Skin epidermis (tissue), 12 donors: ENCODE data around the gene EEFSEC.
A peak's percentile ranks its signal among the peaks of the same experiment; 100 is the strongest.

Experiments used
- H3K27ac ChIP-seq, 21 experiments: fragments of 200-600 bp; sonication (generic) in 11 of 21; one replicate each; pipeline ENCODE4 v1.5.0; 2020; ENCODE audit warnings: mild to moderate bottlenecking in 3 of 21, inconsistent platforms in 2 of 21, moderate library complexity in 2 of 21
- H3K4me3 ChIP-seq, 7 experiments: fragments of 200-600 bp; sonication (generic) in 2 of 7; one replicate each; pipeline ENCODE4 v1.5.0; 2020; ENCODE audit warnings: inconsistent platforms in 2 of 7, mild to moderate bottlenecking in 2 of 7, moderate library complexity in 1 of 7

Gene EEFSEC

GRCh38 chr3:128424508-128425069 is 271.3 kb downstream of the EEFSEC start:
- no peak overlapping the region for H3K4me3 ChIP-seq
- H3K27ac ChIP-seq = no peak overlapping the region

- no peak overlapping the region for H3K4me3 ChIP-seq
Observed at GRCh38 chr3:128425142-128425845, 272.0 kb downstream of the EEFSEC start.

GRCh38 chr3:128425846-128426127 is 272.5 kb downstream of the EEFSEC start:
- no peak overlapping the region for H3K27ac ChIP-seq
- no peak overlapping the region for H3K4me3 ChIP-seq

More at GRCh38 chr3:128425142-128425845, 272.0 kb downstream of the EEFSEC start:
- no peak overlapping the region for H3K27ac ChIP-seq

GRCh38 chr3:128426128-128426921 is 273.0 kb downstream of the EEFSEC start:
- peak overlapping the region in 2 of 7 experiments; percentile 16 to 18 for H3K4me3 ChIP-seq
- no peak overlapping the region for H3K27ac ChIP-seq

GRCh38 chr3:128427175-128427857 is 274.0 kb downstream of the EEFSEC start:
- H3K4me3 ChIP-seq = no peak overlapping the region
- H3K27ac ChIP-seq = no peak overlapping the region

GRCh38 chr3:128427872-128428822 is 274.9 kb downstream of the EEFSEC start:
- H3K27ac ChIP-seq = no peak overlapping the region

GRCh38 chr3:128429275-128429674 is 276.0 kb downstream of the EEFSEC start:
- H3K4me3 ChIP-seq = no peak overlapping the region

More at GRCh38 chr3:128427872-128428822, 274.9 kb downstream of the EEFSEC start:
- H3K4me3 ChIP-seq = no peak overlapping the region

GRCh38 chr3:128429751-128430150 is 276.5 kb downstream of the EEFSEC start:
- Histone ChIP-seq H3K27ac (no peak overlapping the region), H3K4me3 (no peak overlapping the region)

More at GRCh38 chr3:128429275-128429674, 276.0 kb downstream of the EEFSEC start:
- H3K27ac ChIP-seq = no peak overlapping the region

- Histone ChIP-seq H3K27ac (no peak overlapping the region), H3K4me3 (no peak overlapping the region)
Observed at GRCh38 chr3:128430301-128430700, 277.0 kb downstream of the EEFSEC start.

- H3K4me3 ChIP-seq = no peak overlapping the region
- no peak overlapping the region for H3K27ac ChIP-seq
Observed at GRCh38 chr3:128430731-128431130, 277.4 kb downstream of the EEFSEC start.

GRCh38 chr3:128431803-128432300 is 278.6 kb downstream of the EEFSEC start:
- H3K4me3 ChIP-seq = no peak overlapping the region
- no peak overlapping the region for H3K27ac ChIP-seq

- H3K4me3 ChIP-seq = peak overlapping the region in 1 of 7 experiments; percentile 17
- H3K27ac ChIP-seq = no peak overlapping the region
Observed at GRCh38 chr3:128432301-128432970, 279.2 kb downstream of the EEFSEC start.

GRCh38 chr3:128432971-128433836 is 279.9 kb downstream of the EEFSEC start:
- H3K27ac ChIP-seq = no peak overlapping the region
- peak overlapping the region in 1 of 7 experiments; percentile 17 for H3K4me3 ChIP-seq

- no peak overlapping the region for H3K27ac ChIP-seq
- H3K4me3 ChIP-seq = no peak overlapping the region
Observed at GRCh38 chr3:128433837-128434165, 280.5 kb downstream of the EEFSEC start.

- H3K27ac ChIP-seq = no peak overlapping the region
- no peak overlapping the region for H3K4me3 ChIP-seq
Observed at GRCh38 chr3:128434524-128434923, 281.2 kb downstream of the EEFSEC start.

- Histone ChIP-seq H3K27ac (no peak overlapping the region), H3K4me3 (no peak overlapping the region)
Observed at GRCh38 chr3:128435058-128435457, 281.8 kb downstream of the EEFSEC start.

- Histone ChIP-seq H3K4me3 (no peak overlapping the region), H3K27ac (no peak overlapping the region)
Observed at GRCh38 chr3:128435561-128435960, 282.3 kb downstream of the EEFSEC start.

GRCh38 chr3:128436214-128436613 is 282.9 kb downstream of the EEFSEC start:
- Histone ChIP-seq H3K4me3 (no peak overlapping the region), H3K27ac (no peak overlapping the region)
